Measurements from ENCODE around the gene FAF1. TPM values are rescaled to one million over a fixed set of nuclear protein-coding genes. Genes with fewer than 3 reads are reported as not detected.
"Not testable (repeated sequence)": the region's sequence is repeated elsewhere in the genome, so short reads cannot be mapped to it uniquely, and the experiment has no call there.

Gene FAF1
- total RNA-seq, 2 donors from 2014 or later: 48.8 to 52.6 TPM

DNA sequence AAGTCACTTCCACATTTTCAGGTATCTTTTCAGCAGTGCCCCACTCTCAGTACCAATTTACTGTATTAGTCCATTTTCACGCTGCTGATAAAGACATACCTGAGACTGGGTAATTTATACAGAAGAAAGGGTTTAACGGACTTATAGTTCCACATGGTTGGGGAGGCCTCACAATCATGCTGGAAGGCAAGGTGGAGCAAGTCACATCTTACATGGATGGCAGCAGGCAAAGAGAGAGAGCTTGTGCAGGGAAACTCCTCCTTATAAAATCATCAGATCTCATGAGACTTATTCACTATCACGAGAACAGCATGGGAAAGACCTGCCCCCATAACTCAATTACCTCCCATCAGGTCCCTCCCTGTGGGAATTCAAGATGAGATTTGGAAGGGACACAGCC is 203.5 kb downstream of the FAF1 start:
- DNase-seq; ATAC-seq; intact Hi-C loops (cut with DNase I, micrococcal nuclease): not testable (repeated sequence)

DNA sequence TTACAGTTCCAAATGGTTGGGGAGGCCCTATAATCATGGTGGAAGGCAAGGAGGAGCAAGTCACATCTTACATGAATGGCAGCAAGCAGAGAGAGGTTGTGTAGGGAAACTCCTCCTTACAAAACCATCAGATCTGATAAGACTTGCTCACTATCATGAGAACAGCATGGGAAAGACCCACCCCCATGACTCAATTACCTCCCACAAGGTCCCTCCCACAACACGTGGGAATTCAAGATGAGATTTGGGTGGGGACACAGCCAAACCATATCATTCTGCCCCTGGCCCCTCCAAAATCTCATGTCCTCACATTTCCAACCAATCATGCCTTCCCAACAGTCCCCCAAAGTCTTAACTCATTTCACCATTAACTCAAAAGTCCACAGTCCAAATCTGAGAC is 205.3 kb downstream of the FAF1 start:
- intact Hi-C loops (cut with DNase I, micrococcal nuclease); DNase-seq; ATAC-seq: not testable (repeated sequence)

DNA sequence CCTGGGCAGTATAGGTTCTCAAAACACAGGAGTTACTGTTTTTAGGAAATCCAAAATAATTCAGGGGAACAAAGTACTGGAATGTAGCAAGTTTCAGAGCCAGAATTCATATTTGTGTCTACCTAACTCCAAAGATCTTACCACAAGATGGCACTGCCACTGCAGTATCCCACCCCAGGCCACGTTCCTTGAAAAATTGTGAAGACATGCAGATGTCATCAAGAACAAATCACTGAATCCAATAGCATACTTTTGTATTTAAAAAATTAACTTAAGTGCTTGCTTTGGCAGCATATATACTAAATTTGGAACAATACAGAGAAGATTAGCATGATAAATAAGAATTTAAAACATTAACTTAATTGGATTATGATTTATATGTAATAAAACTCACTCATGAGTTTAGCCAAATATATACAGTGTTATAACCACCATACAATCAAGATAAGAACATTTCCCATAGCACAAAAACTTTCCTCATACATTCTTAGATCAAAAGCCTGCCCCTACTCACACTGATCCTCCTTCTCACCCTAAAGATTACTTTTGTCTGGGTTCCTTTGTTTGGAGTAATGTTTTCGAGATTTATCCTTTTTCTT is 209.9 kb downstream of the FAF1 start:
- DNase-seq: no peak
- ATAC-seq: peak; percentile 34
- intact Hi-C loops (cut with DNase I, micrococcal nuclease): no loop called here

DNA sequence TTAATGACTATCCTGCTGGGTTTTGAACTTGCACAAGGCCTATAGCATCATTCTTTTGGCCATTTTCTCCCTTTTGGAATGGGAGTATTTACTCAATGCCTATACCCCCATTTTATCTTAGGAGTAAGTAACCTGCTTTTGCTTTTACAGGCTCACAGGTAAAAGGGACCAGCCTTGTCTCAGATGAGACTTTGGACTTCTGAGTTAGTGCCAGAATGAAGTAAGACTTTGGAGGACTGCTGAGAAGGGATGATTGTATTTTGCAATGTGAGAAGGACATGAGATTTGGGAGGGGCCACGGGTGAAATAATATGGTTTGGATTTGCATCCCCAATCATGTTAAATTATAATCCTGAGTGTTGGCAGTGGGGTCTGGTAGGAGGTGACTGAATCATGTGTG is 212.7 kb downstream of the FAF1 start:
- intact Hi-C loops (cut with DNase I, micrococcal nuclease): no loop called here
- DNase-seq (no peak), ATAC-seq (peak; percentile 88)

DNA sequence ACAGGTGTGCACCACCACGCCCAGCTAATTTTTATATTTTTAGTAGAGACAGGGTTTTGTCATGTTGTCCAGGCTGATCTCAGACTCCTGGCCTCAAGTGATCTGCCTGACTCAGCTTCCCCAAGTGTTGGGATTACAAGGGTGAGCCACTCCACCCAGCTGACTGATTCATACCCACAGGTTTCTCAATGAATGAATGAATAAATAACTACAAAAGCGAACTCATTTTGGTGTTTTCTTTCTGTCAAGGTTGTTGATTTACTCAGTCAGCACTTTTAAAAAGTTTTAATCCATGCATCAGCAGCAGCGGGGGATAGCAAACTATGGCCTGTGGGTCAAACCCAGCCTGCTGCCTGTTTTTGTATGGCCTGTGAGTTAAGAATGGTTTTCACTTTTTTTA is 217.5 kb downstream of the FAF1 start:
- ATAC-seq (no peak), DNase-seq (no peak)
- intact Hi-C loops (cut with DNase I, micrococcal nuclease): no loop called here

DNA sequence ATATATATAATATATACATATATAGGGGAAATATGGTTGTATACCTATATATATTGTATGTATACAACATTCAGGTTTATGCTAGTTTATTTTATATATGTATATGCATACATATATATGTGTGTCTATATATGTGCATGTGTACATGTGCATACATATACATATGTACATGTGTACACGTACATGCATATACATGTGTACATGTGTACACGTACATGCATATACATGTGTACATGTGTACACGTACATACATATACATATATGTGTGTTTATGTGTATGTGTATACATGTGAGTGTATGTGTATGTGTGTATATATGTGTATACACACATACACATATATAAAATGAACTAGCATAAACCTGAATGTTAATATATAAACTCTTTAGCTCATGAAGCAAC is 220.9 kb downstream of the FAF1 start:
- ATAC-seq (no peak), DNase-seq (no peak)
- intact Hi-C loops (cut with DNase I, micrococcal nuclease): no loop called here

- intact Hi-C loops (cut with DNase I, micrococcal nuclease): no loop called here
- DNase-seq (no peak), ATAC-seq (no peak)
These were observed 224.6 kb downstream of the FAF1 start for GRCh38 chr1:50735443-50735842.

GRCh38 chr1:50727578-50727977 is 232.5 kb downstream of the FAF1 start:
- DNase-seq; ATAC-seq; intact Hi-C loops (cut with DNase I, micrococcal nuclease): not testable (repeated sequence)

DNA sequence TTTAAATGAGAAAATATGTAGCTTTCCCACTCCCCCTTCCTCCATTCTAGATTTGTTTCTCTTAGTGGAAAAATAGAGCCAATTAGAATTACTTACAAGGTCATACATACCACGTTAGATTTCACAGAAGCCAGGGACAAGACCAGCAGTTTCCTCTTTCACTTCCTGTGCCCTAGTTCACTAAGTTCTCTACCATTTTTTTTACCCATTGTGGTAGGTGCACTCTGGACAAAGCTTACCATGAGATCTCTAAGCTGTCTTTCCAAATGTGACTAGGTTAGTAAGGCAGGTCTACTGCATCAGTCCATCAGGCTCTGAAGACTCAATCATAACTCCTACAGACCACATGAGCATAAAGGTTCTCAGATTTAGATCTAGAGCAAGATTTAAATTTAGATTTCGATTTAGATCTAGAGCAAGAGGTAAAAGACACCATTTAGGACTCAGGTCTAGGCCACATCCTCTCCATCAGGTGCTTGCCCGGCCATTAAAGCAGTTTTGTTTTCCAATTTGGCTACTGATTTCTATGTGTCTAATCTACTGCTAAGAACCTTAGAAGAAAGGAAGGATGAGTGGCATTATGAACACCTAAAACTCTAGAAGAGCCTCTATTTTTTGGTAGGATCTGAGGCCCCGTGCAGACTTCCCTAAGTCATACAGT is 235.3 kb downstream of the FAF1 start:
- intact Hi-C loops (cut with DNase I, micrococcal nuclease): no loop called here
- ATAC-seq (no peak), DNase-seq (no peak)

DNA sequence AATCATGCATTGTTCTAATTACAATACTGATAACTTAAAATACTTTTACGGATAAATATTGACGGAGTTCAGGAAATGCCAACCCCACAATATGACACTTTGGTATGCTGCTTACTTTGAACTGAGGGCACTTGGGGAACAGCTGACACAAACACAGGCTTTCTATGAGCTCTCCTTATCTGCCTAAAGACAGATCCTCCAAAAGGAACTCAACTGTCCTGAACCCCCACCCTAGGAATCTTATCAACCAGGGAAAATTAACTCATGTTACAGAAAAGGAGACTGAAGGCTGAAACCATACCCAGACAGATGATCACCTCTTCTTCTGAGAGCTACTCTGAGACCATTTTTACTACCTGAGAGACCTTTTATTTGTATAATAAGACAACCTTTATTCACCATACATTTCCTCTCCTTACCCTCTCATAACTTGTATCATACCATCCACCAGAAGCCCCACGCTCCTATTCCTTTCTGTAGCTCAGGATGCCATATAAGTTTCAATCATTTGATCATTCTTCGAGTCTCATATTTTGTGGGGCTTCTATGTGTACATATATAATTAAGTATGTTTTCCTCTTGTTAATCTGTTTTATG is 239.5 kb downstream of the FAF1 start:
- ATAC-seq (no peak), DNase-seq (no peak)
- intact Hi-C loops (cut with DNase I, micrococcal nuclease): no loop called here

DNA sequence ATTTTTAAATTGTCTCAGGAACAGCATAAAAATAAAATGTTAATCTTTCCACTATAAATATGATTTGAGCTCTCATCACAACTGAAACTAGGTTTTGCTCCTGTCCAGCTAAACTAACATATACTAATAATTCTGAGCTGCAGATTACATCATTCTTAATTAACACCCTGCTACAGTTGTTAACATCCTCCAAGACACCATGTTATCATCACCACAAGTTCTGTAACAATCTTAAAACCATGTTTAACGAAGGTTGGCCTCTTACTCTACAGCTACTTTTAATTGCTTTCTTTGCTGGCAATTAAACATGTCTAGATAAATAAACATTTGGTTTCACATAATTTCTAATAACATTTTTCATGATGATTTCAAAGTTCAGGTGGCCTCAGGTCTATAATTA is 240.9 kb downstream of the FAF1 start:
- no peak for DNase-seq
- intact Hi-C loops (cut with DNase I, micrococcal nuclease): no loop called here
- ATAC-seq: no peak

DNA sequence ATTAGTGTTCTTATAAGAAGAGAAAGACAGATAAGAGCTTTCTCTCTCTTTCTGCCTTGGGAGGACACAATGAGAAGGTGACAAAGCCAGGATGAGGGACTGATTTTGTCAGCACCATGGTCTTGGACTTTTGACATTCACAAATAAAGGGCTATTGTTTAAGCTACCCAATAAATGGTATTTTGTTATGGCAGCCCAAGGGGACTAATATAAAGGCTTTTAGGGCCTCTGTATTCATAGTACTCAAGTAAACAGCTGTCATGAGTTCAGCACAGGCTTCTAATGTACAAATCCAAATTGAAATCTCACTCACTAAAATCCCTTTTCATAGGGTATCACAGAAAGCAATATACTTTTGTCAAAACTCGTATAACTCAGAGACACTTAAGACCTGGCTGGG is 242.7 kb downstream of the FAF1 start:
- DNase-seq: no peak
- ATAC-seq: no peak
- intact Hi-C loops (cut with DNase I, micrococcal nuclease): no loop called here

DNA sequence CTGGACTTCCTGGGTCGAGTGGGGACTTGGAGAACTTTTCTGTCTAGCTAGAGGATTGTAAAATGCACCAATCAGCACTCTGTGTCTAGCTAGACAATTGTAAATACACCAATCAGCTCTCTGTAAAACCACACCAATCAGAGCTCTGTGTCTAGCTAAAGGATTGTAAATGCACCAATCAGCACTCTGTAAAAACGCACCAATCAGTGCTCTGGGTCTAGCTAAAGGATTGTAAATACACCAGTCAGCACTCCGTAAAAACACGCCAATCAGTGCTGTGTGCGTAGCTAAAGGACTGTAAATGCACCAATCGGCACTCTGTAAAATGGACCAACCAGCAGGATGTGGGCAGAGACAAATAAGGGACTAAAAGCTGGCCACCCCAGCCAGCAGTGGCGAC is 243.6 kb downstream of the FAF1 start:
- intact Hi-C loops (cut with DNase I, micrococcal nuclease); DNase-seq; ATAC-seq: not testable (repeated sequence)

DNA sequence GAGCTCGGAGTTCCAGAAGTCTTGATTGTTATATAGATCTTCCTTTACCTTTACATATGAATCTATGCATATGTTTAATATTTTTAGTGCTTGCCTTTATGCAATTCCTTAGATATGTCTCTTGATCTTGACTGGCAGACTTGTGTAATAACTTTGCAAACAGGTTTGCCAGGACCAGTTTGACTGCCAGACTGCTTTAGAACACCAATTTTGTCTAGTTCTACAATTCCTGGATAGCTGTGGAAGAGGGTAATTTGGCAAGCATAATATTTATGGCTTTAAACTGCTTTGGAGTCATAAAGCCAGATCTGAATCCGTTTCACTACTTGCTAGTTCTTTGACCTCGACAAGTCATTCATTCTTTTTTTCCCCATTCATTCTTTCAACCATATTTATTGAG is 250.0 kb downstream of the FAF1 start:
- DNase-seq: no peak
- ATAC-seq: peak; percentile 93
- intact Hi-C loops (cut with DNase I, micrococcal nuclease): no loop called here

DNA sequence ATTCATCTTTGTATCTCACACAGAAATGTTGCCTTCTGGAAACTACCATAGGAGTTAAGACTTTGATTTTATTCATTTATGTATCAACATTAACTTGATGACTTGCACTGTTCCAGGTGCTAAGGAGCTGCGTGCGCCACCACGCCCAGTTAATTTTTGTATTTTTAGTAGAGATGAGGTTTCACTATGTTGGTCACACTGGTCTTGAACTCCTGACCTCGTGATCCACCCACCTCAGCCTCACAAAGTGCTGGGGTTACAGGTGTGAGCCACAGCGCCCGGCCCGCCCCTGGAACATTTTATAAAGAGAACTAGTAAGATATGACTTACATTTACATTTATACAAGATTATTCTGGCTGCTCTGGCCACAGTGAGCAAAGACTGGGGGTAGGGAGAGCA is 252.2 kb downstream of the FAF1 start:
- no peak for DNase-seq
- intact Hi-C loops (cut with DNase I, micrococcal nuclease): loop anchor here in 1 of 2 donors (10.0 kb wide), 1 partner anchor 343 kb away; no protein-coding TSS in a partner anchor
- ATAC-seq: no peak

DNA sequence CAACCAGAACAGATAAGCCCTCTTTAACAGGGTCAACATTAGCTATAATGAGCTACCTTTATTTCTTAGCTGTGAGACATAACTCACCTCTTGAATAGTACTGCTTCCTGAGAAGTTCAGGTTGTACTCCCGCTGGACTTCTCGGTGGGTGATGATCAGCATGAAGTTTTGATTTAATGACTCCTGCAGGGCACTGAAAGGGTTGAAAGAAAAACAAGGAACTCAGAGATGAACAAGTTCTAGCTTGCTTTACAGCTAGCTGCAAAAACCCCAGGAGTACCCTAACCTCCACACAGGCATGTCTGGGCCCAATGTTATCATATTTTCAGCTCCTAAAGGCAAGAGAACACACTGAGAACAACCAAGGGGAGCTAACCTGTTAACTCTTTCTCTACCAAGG is 254.4 kb downstream of the FAF1 start:
- no peak for ATAC-seq
- DNase-seq: no peak
- intact Hi-C loops (cut with DNase I, micrococcal nuclease): loop anchor here in 1 of 2 donors (10.0 kb wide), 1 partner anchor 341 kb away; no protein-coding TSS in a partner anchor

- intact Hi-C loops (cut with DNase I, micrococcal nuclease): loop anchor here in 1 of 2 donors (10.0 kb wide), 1 partner anchor 340 kb away; no protein-coding TSS in a partner anchor
- DNase-seq: no peak
- no peak for ATAC-seq
These were observed 255.0 kb downstream of the FAF1 start for GRCh38 chr1:50705041-50705440.

DNA sequence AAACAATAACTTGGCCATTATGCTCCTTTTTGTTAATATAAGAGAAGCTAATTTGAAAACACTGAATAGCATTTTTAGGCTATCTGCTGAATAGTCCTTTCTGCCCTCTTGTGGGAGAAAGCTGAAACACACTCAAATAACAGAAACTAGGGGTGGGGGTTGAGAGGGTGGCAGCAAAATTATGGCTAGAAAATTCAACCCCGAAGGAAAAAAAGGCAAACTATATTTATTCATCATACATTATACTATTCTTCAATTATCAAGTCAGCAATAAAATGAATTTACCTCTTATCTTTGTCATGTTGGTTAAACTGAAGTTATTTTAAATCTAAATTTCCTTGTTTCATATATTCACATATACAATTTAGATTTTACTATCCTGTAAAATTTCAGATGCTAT is 255.9 kb downstream of the FAF1 start:
- intact Hi-C loops (cut with DNase I, micrococcal nuclease): loop anchor here in 1 of 2 donors (10.0 kb wide), 1 partner anchor 339 kb away; no protein-coding TSS in a partner anchor
- peak; percentile 45 for ATAC-seq
- DNase-seq: no peak

GRCh38 chr1:50703240-50703639 is 256.8 kb downstream of the FAF1 start:
- DNase-seq (no peak), ATAC-seq (no peak)
- intact Hi-C loops (cut with DNase I, micrococcal nuclease): loop anchor here in 1 of 2 donors (10.0 kb wide), 1 partner anchor 338 kb away; no protein-coding TSS in a partner anchor

DNA sequence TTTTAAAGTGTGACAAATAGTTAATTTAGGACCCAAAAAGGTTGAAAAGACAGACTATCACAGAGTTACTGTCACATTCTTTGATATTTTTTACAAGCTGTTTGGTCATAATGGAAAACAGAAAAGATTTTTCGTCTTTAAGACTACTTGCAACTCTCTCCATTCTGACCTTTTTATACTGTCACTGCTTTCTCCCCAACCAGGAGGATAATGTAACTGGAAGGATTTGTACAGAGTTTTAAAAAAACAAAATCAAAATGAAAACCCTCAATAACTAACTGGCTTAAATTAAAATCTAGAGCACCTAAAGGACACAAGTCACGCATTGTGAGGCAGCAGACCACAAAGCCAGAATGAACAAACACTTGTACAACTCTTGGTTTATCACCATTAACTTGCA is 257.7 kb downstream of the FAF1 start:
- ATAC-seq: no peak
- DNase-seq: no peak
- intact Hi-C loops (cut with DNase I, micrococcal nuclease): loop anchor here in 1 of 2 donors (10.0 kb wide), 1 partner anchor 338 kb away; no protein-coding TSS in a partner anchor
